Germinal center (tissue), 1 donor: ENCODE measurements around the gene RAB33B.
"Not testable (repeated sequence)": the region's sequence is repeated elsewhere in the genome, so short reads cannot be mapped to it uniquely, and the experiment has no call there.

Source experiments
- DNase-seq: peaks from one replicate; pipeline ENCODE4 v3.0.0; 2012; ENCODE audit warnings: mixed read lengths, low spot score

RAB33B gene

GRCh38 chr4:139464512-139464911, 10.6 kb downstream of the RAB33B start:
- not testable (repeated sequence) for DNase-seq

- no peak for DNase-seq
Measured at GRCh38 chr4:139465922-139466321, 12.0 kb downstream of the RAB33B start.

- not testable (repeated sequence) for DNase-seq
Measured at GRCh38 chr4:139468756-139469155, 14.8 kb downstream of the RAB33B start.

- DNase-seq: no peak
Measured at GRCh38 chr4:139469216-139469615, 15.3 kb downstream of the RAB33B start.

GRCh38 chr4:139469869-139470268, 15.9 kb downstream of the RAB33B start:
- DNase-seq: no peak

GRCh38 chr4:139470295-139470694, 16.4 kb downstream of the RAB33B start:
- no peak for DNase-seq

GRCh38 chr4:139470997-139471665, 17.2 kb downstream of the RAB33B start:
- DNase-seq: no peak

- no peak for DNase-seq
Measured at GRCh38 chr4:139472852-139473251, 18.9 kb downstream of the RAB33B start.

GRCh38 chr4:139476363-139476762, 22.4 kb downstream of the RAB33B start:
- no peak for DNase-seq

- no peak for DNase-seq
Measured at GRCh38 chr4:139481465-139481864, 27.5 kb downstream of the RAB33B start.

- no peak for DNase-seq
Measured at GRCh38 chr4:139483000-139483399, 29.1 kb downstream of the RAB33B start.

- DNase-seq: no peak
Measured at GRCh38 chr4:139484783-139485311, 30.9 kb downstream of the RAB33B start.

GRCh38 chr4:139488442-139488841, 34.5 kb downstream of the RAB33B start:
- DNase-seq: no peak

- DNase-seq: no peak
Measured at GRCh38 chr4:139489638-139490037, 35.7 kb downstream of the RAB33B start.

GRCh38 chr4:139492429-139492828, 38.5 kb downstream of the RAB33B start:
- DNase-seq: no peak

- DNase-seq: no peak
Measured at GRCh38 chr4:139493176-139493575, 39.3 kb downstream of the RAB33B start.

- DNase-seq: no peak
Measured at GRCh38 chr4:139499186-139499585, 45.3 kb downstream of the RAB33B start.

GRCh38 chr4:139501117-139501516, 47.2 kb downstream of the RAB33B start:
- DNase-seq: no peak

- no peak for DNase-seq
Measured at GRCh38 chr4:139501527-139501926, 47.6 kb downstream of the RAB33B start.

GRCh38 chr4:139501927-139502899, 48.3 kb downstream of the RAB33B start:
- no peak for DNase-seq

- DNase-seq: no peak
Measured at GRCh38 chr4:139503622-139504166, 49.8 kb downstream of the RAB33B start.

- DNase-seq: no peak
Measured at GRCh38 chr4:139506774-139507173, 52.9 kb downstream of the RAB33B start.
